PC-9 (cell line): ENCODE measurements around the gene C3orf70.

Experiments used
- EZH2 ChIP-seq: fragments of 200-600 bp; sonication (generic); IDR thresholded peaks from 2 replicates; pipeline ENCODE4 v1.8.0; 2017; ENCODE audit warnings: antibody characterized with exemption, low read depth
- TF ChIP-seq, protein P1 (sequence below): fragments of 200-600 bp; sonication (generic); conservative IDR thresholded peaks from 2 replicates; pipeline ENCODE4 v1.6.1; 2017; ENCODE audit warnings: mixed run types, antibody characterized with exemption, mild to moderate bottlenecking, moderate library complexity

DNA sequence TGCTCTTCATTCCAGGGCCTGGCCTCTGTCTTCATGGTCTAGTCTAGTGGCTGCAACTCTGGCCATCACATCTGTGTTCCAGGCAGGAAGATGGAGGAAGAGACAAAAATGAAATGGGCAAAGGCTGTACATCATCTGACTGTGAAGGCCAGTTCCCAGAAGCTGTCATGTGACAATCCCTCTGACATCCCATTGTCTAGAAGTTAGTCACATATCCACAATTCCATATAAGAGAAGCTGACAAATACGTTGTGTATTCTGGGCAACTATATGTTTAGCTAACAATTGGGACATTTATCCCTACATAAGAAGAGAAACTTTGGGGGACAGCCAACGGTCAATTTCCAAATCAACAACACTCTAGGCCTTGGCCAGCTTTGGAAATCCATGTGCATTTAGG is 34.5 kb upstream of the C3orf70 start:
- TF ChIP-seq, protein P1, sequence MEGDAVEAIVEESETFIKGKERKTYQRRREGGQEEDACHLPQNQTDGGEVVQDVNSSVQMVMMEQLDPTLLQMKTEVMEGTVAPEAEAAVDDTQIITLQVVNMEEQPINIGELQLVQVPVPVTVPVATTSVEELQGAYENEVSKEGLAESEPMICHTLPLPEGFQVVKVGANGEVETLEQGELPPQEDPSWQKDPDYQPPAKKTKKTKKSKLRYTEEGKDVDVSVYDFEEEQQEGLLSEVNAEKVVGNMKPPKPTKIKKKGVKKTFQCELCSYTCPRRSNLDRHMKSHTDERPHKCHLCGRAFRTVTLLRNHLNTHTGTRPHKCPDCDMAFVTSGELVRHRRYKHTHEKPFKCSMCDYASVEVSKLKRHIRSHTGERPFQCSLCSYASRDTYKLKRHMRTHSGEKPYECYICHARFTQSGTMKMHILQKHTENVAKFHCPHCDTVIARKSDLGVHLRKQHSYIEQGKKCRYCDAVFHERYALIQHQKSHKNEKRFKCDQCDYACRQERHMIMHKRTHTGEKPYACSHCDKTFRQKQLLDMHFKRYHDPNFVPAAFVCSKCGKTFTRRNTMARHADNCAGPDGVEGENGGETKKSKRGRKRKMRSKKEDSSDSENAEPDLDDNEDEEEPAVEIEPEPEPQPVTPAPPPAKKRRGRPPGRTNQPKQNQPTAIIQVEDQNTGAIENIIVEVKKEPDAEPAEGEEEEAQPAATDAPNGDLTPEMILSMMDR = no peak
- no peak for TF ChIP-seq EZH2
